Measurements from ENCODE around the gene EDA. TPM values are rescaled to one million over a fixed set of nuclear protein-coding genes. Genes with fewer than 3 reads are reported as not detected.

The EDA gene
- total RNA-seq, 1 donor from 2014 or later: 2.5 TPM

- DNase-seq (ENCODE audit: low read depth): no peak
- no peak for TF ChIP-seq CTCF (IDR thresholded peaks at IDR 0.05; ENCODE audit: insufficient read depth, low read length, poor library complexity, severe bottlenecking)
- no peak overlapping the region for H3K4me3 ChIP-seq (ENCODE audit: low read depth, low read length)
- H3K36me3 ChIP-seq (ENCODE audit: control insufficient read depth, insufficient read depth, low read length): no peaks in the 10 kb centered on the region
- H3K27me3 ChIP-seq (ENCODE audit: control insufficient read depth, insufficient read depth, low read length): no peaks in the 10 kb centered on the region
Observed at GRCh38 chrX:69959712-69960111, 343.8 kb downstream of the EDA start.

- Histone ChIP-seq H3K36me3 (ENCODE audit: control insufficient read depth, insufficient read depth, low read length) (no peaks in the 10 kb centered on the region), H3K27me3 (ENCODE audit: control insufficient read depth, insufficient read depth, low read length) (no peaks in the 10 kb centered on the region), H3K4me3 (ENCODE audit: low read depth, low read length) (no peak overlapping the region)
- no peak for DNase-seq (ENCODE audit: low read depth)
- TF ChIP-seq CTCF (IDR thresholded peaks at IDR 0.05; ENCODE audit: insufficient read depth, low read length, poor library complexity, severe bottlenecking): no peak
Observed at GRCh38 chrX:69961365-69962072, 345.6 kb downstream of the EDA start.

GRCh38 chrX:69968950-69969349 is 353.0 kb downstream of the EDA start:
- no peak for TF ChIP-seq CTCF (IDR thresholded peaks at IDR 0.05; ENCODE audit: insufficient read depth, low read length, poor library complexity, severe bottlenecking)
- DNase-seq (ENCODE audit: low read depth): no peak
- Histone ChIP-seq H3K36me3 (ENCODE audit: control insufficient read depth, insufficient read depth, low read length) (no peaks in the 10 kb centered on the region), H3K4me3 (ENCODE audit: low read depth, low read length) (no peak overlapping the region), H3K27me3 (ENCODE audit: control insufficient read depth, insufficient read depth, low read length) (no peaks in the 10 kb centered on the region)

GRCh38 chrX:69969460-69969859 is 353.5 kb downstream of the EDA start:
- TF ChIP-seq CTCF (IDR thresholded peaks at IDR 0.05; ENCODE audit: insufficient read depth, low read length, poor library complexity, severe bottlenecking): no peak
- Histone ChIP-seq H3K27me3 (ENCODE audit: control insufficient read depth, insufficient read depth, low read length) (no peaks in the 10 kb centered on the region), H3K36me3 (ENCODE audit: control insufficient read depth, insufficient read depth, low read length) (no peaks in the 10 kb centered on the region), H3K4me3 (ENCODE audit: low read depth, low read length) (no peak overlapping the region)
- DNase-seq (ENCODE audit: low read depth): no peak

- Histone ChIP-seq H3K4me3 (ENCODE audit: low read depth, low read length) (no peak overlapping the region), H3K36me3 (ENCODE audit: control insufficient read depth, insufficient read depth, low read length) (no peaks in the 10 kb centered on the region)
- TF ChIP-seq CTCF (IDR thresholded peaks at IDR 0.05; ENCODE audit: insufficient read depth, low read length, poor library complexity, severe bottlenecking): no peak
Observed at GRCh38 chrX:69987691-69988090, 371.8 kb downstream of the EDA start.

GRCh38 chrX:69988955-69989394 is 373.1 kb downstream of the EDA start:
- H3K36me3 ChIP-seq (ENCODE audit: control insufficient read depth, insufficient read depth, low read length): no peaks in the 10 kb centered on the region
- no peak overlapping the region for H3K4me3 ChIP-seq (ENCODE audit: low read depth, low read length)
- H3K27me3 ChIP-seq (ENCODE audit: control insufficient read depth, insufficient read depth, low read length): no peaks in the 10 kb centered on the region
- no peak for TF ChIP-seq CTCF (IDR thresholded peaks at IDR 0.05; ENCODE audit: insufficient read depth, low read length, poor library complexity, severe bottlenecking)
- no peak for DNase-seq (ENCODE audit: low read depth)

More at GRCh38 chrX:69987691-69988090, 371.8 kb downstream of the EDA start:
- H3K27me3 ChIP-seq (ENCODE audit: control insufficient read depth, insufficient read depth, low read length): no peaks in the 10 kb centered on the region
- no peak for DNase-seq (ENCODE audit: low read depth)
